HCT116 (cell line): ENCODE results near the gene GP1BA. TPM values are rescaled to one million over a fixed set of nuclear protein-coding genes. Genes with fewer than 3 reads are reported as not detected.

Source experiments
- ATAC-seq: fragments of 200-7000 bp; cut with Tn5 transposase; 2 replicates; pipeline ENCODE4 v1.9.1; 2020; ENCODE audit warnings: mild to moderate bottlenecking, moderate library complexity
- BruUV-seq: library from RNA; stranded (reverse); fragments of 400-500 nt; replicated peaks from 2 replicates; lab custom pipeline; 2021; lab: Mats Ljungman, UMichigan
- CTCF ChIA-PET: fragments of 300-600 bp; sonication (Branson Sonifier 250); formaldehyde crosslinking; loops from one replicate; lab custom pipeline; 2021; ENCODE audit warnings: antibody characterized with exemption; lab: Charles Lee
- POLR2A ChIA-PET: fragments of 300-600, 350-600 bp; sonication (Branson Sonifier 250); formaldehyde crosslinking; loops from one replicate; lab custom pipeline; 2021; ENCODE audit warnings: antibody characterized with exemption; lab: Charles Lee
- RAD21 ChIA-PET, 2 experiments: fragments of 300-600 bp; sonication (Branson Sonifier 250); formaldehyde crosslinking; loops; one replicate each; lab custom pipeline; 2023; ENCODE audit warnings: low total read pairs in 2 of 2; ENCODE audit not compliant: uncharacterized antibody in 2 of 2, unreplicated experiment in 2 of 2, low non-redundant PET in 1 of 2; lab: Charles Lee
- DNase-seq: peaks from one replicate; pipeline ENCODE4 v3.0.0-alpha.2; 2010; ENCODE audit warnings: low read depth, low spot score
- H2AFZ ChIP-seq: fragments of 200-600 bp; shearing (Covaris generic), sonication (generic); 2 replicates; pipeline ENCODE4 v1.6.1; 2017; ENCODE audit warnings: low read depth, mixed run types, mixed read lengths, antibody characterized with exemption, low read length; ENCODE audit not compliant: poor library complexity, severe bottlenecking
- H3K27ac ChIP-seq: 2 replicates; pipeline ENCODE4 v1.5.1; 2012; ENCODE audit warnings: low read depth, low read length
- H3K27me3 ChIP-seq: fragments of 200-600 bp; sonication (generic); 2 replicates; pipeline ENCODE4 v1.6.1; 2016; ENCODE audit warnings: mixed run types, low read length, mixed read lengths; ENCODE audit not compliant: insufficient read depth
- H3K36me3 ChIP-seq, 2 experiments: fragments of 200-500 bp in 1 of 2; fragments of 200-600 bp in 1 of 2; sonication (Bioruptor generic) in 1 of 2; sonication (generic) in 1 of 2; 2 replicates each; pipeline versions ENCODE4 v1.5.1 to v1.6.1; 2014 to 2016; ENCODE audit warnings: low read length in 2 of 2, inconsistent platforms in 1 of 2, mixed read lengths in 1 of 2, mixed run types in 1 of 2; ENCODE audit not compliant: insufficient read depth in 2 of 2, control insufficient read depth in 1 of 2
- H3K4me1 ChIP-seq, 2 experiments: fragments of 200-600 bp in 1 of 2; sonication (generic) in 1 of 2; 2 replicates each; pipeline versions ENCODE4 v1.5.1 to v1.6.1; 2012 to 2017; ENCODE audit warnings: low read length in 2 of 2, inconsistent platforms in 1 of 2, mild to moderate bottlenecking in 1 of 2, mixed read lengths in 1 of 2, mixed run types in 1 of 2, moderate library complexity in 1 of 2; ENCODE audit not compliant: insufficient read depth in 2 of 2, control insufficient read depth in 1 of 2
- H3K4me2 ChIP-seq: fragments of 200-600 bp; sonication (generic); 2 replicates; pipeline ENCODE4 v1.6.1; 2017; ENCODE audit warnings: mixed run types, low read length, mixed read lengths
- H3K4me3 ChIP-seq, 2 experiments: fragments of 200-600 bp in 1 of 2; sonication (generic) in 1 of 2; replicated peaks in 1 of 2; 2 replicates each; pipeline ENCODE4 v1.5.1; 2011 to 2016; ENCODE audit warnings: low read length in 2 of 2, control low read depth in 1 of 2, low read depth in 1 of 2, mild to moderate bottlenecking in 1 of 2, mixed read lengths in 1 of 2, mixed run types in 1 of 2
- H3K79me2 ChIP-seq: fragments of 200-600 bp; sonication (generic); 2 replicates; pipeline ENCODE4 v1.6.1; 2017; ENCODE audit warnings: mild to moderate bottlenecking, mixed run types, low read length, moderate library complexity, mixed read lengths; ENCODE audit not compliant: insufficient read depth
- H3K9ac ChIP-seq: fragments of 200-600 bp; sonication (generic); 2 replicates; pipeline ENCODE4 v1.6.1; 2016; ENCODE audit warnings: low read length, mixed read lengths
- H3K9me2 ChIP-seq: fragments of 200-600 bp; sonication (generic), shearing (Covaris generic); 2 replicates; pipeline ENCODE4 v1.6.1; 2017; ENCODE audit warnings: mixed run types, mild to moderate bottlenecking, moderate library complexity; ENCODE audit not compliant: insufficient read depth
- H3K9me3 ChIP-seq, 2 experiments: fragments of 200-500 bp in 1 of 2; fragments of 200-600 bp in 1 of 2; sonication (Bioruptor generic) in 1 of 2; sonication (generic) in 1 of 2; 2 replicates each; pipeline ENCODE4 v1.6.1; 2014 to 2017; ENCODE audit warnings: low read length in 2 of 2, mixed read lengths in 2 of 2, inconsistent platforms in 1 of 2, low read depth in 1 of 2, mild to moderate bottlenecking in 1 of 2, mixed run types in 1 of 2, moderate library complexity in 1 of 2; ENCODE audit not compliant: control insufficient read depth in 1 of 2, insufficient read depth in 1 of 2
- H4K20me1 ChIP-seq: fragments of 200-600 bp; sonication (generic), shearing (Covaris generic); 2 replicates; pipeline ENCODE4 v1.6.1; 2017; ENCODE audit warnings: mixed run types, mild to moderate bottlenecking, moderate library complexity; ENCODE audit not compliant: insufficient read depth
- EGR1 ChIP-seq: IDR thresholded peaks from 2 replicates; pipeline ENCODE4 v1.6.1; 2012; ENCODE audit warnings: low read depth
- ELF1 ChIP-seq: IDR thresholded peaks from 2 replicates; pipeline ENCODE4 v1.6.1; 2012; ENCODE audit warnings: low read depth, borderline replicate concordance
- FOSL1 ChIP-seq: IDR thresholded peaks from 2 replicates; pipeline ENCODE4 v1.6.1; 2012; ENCODE audit warnings: low read depth
- POLR2A ChIP-seq: IDR thresholded peaks from 2 replicates; pipeline ENCODE4 v1.7.0; 2011; ENCODE audit warnings: borderline replicate concordance; ENCODE audit not compliant: insufficient read depth, insufficient read length; ENCODE audit errors: extremely low read depth
- RAD21 ChIP-seq: IDR thresholded peaks from 2 replicates; pipeline ENCODE4 v1.6.1; 2012; ENCODE audit warnings: low read depth, mild to moderate bottlenecking
- SIN3A ChIP-seq: IDR thresholded peaks from 2 replicates; pipeline ENCODE4 v1.6.1; 2012; ENCODE audit warnings: low read depth
- SP1 ChIP-seq: IDR thresholded peaks from 2 replicates; pipeline ENCODE4 v1.6.1; 2012; ENCODE audit warnings: low read depth
- TCF7L2 ChIP-seq: IDR thresholded peaks from 2 replicates; pipeline ENCODE4 v1.7.0; 2011; ENCODE audit warnings: borderline replicate concordance, inconsistent platforms; ENCODE audit not compliant: insufficient read depth, insufficient read length; ENCODE audit errors: extremely low read depth
- ZNF274 ChIP-seq: fragments of 200-500 bp; sonication (Bioruptor generic); IDR thresholded peaks from 2 replicates; pipeline ENCODE4 v1.6.1; 2014; ENCODE audit warnings: mild to moderate bottlenecking, low read depth, low read length, inconsistent platforms
- intact Hi-C: fragments of 100-400 bp; cut with micrococcal nuclease; formaldehyde crosslinking; loops from 2 replicates; pipeline ENCODE4 v1.10.0; 2022
- total RNA-seq: library from RNA; stranded (reverse); gene quantifications from one replicate; pipeline ENCODE4 v1.2.1, GENCODE V29; 2021; ENCODE audit not compliant: unreplicated experiment
- TF ChIP-seq, protein P1 (sequence below): IDR thresholded peaks from 2 replicates; pipeline ENCODE4 v1.6.1; 2012

GP1BA gene
- total RNA-seq, 1 experiment from 2014 or later: not detected

DNA sequence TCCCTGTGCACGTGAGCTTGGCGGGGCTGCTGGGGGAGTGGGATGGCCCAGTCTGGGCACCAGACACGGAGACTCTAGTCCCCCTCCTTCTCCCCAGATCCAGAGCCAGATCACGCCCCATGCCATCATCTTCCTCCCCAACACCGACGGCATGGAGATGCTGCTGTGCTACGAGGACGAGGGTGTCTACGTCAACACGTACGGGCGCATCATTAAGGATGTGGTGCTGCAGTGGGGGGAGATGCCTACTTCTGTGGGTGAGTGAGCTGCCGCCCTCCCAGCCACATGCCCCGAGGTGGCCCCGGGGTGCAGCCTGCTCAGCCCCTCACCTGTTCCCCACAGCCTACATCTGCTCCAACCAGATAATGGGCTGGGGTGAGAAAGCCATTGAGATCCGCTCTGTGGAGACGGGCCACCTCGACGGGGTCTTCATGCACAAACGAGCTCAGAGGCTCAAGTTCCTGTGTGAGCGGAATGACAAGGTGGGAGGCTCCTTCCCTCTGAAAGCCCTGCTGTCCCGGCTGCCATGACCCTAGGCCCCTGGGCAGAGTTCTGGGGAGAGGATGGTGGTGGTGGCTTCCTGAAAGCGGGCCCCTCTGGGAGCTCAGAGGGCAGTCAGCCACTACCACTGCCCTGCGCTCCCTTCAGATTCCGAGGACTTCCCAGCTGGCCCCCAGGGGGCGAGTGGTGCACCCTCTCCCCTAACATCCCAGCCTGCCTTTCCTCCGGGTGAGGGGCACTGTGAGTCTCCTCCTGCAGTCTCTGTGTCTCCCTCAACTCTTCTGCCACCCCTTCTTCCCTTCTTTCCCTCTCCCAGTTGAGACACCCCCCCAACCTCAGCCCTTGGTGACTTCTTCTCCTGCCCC, 35.5 kb upstream of the GP1BA start:
- Histone ChIP-seq H3K4me2 (no peak overlapping the region), H3K9me3 (no peaks in the 10 kb centered on the region), H3K36me3 (peaks cover 11 to 30% of the 10 kb centered on the region in 2 experiments; a peak in 3 of 4 replicates), H4K20me1 (no peaks in the 10 kb centered on the region), H3K9me2 (no peaks in the 10 kb centered on the region), H2AFZ (no peak overlapping the region), H3K4me3 (no peak overlapping the region), H3K9ac (no peak overlapping the region), H3K4me1 (no peaks in the 10 kb centered on the region), H3K27me3 (no peaks in the 10 kb centered on the region), H3K79me2 (no peaks in the 10 kb centered on the region), H3K27ac (no peak overlapping the region)
- RAD21 ChIA-PET: no interaction called here
- CTCF ChIA-PET: no interaction called here
- TF ChIP-seq EGR1 (no peak), RAD21 (no peak), SIN3A (no peak), ELF1 (no peak), ZNF274 (no peak), SP1 (no peak), POLR2A (no peak), FOSL1 (no peak), TCF7L2 (no peak)
- TF ChIP-seq, protein P1, sequence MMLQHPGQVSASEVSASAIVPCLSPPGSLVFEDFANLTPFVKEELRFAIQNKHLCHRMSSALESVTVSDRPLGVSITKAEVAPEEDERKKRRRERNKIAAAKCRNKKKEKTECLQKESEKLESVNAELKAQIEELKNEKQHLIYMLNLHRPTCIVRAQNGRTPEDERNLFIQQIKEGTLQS: no peak
- POLR2A ChIA-PET: no interaction called here
- intact Hi-C loops: no loop called here
- no peak for ATAC-seq
- no peak for DNase-seq
- TSS peak; percentile 49 for BruUV-seq
